ENCODE measurements around the gene DCLK1. TPM values are rescaled to one million over a fixed set of nuclear protein-coding genes. Genes with fewer than 3 reads are reported as not detected.

The DCLK1 gene
- total and polyA plus RNA-seq, 10 of the 15 experiments (the other 5 are each of a cell fraction or from before 2014, with no cell fraction given): not detected

DNA sequence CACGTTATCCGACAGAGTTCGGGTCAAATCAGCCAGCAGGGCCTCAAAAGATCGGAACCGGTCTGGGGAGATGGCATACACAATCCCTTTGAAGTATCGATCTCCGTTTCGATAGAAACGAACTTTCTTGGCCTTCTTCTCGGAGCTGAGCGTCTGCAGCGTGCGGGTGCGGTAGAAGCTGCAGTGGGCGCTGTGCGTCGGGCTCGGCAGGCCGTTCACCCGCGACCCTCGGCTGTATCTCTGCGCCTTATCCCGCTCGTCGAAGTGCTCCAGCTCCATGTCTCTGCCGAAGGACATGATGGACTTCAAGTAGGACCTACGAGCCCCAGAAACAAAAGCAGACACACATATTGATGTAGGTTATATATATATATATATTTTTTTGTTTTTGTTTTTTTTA lies 5.3 kb downstream of the DCLK1 start (continued):
- TF ChIP-seq, protein P1, sequence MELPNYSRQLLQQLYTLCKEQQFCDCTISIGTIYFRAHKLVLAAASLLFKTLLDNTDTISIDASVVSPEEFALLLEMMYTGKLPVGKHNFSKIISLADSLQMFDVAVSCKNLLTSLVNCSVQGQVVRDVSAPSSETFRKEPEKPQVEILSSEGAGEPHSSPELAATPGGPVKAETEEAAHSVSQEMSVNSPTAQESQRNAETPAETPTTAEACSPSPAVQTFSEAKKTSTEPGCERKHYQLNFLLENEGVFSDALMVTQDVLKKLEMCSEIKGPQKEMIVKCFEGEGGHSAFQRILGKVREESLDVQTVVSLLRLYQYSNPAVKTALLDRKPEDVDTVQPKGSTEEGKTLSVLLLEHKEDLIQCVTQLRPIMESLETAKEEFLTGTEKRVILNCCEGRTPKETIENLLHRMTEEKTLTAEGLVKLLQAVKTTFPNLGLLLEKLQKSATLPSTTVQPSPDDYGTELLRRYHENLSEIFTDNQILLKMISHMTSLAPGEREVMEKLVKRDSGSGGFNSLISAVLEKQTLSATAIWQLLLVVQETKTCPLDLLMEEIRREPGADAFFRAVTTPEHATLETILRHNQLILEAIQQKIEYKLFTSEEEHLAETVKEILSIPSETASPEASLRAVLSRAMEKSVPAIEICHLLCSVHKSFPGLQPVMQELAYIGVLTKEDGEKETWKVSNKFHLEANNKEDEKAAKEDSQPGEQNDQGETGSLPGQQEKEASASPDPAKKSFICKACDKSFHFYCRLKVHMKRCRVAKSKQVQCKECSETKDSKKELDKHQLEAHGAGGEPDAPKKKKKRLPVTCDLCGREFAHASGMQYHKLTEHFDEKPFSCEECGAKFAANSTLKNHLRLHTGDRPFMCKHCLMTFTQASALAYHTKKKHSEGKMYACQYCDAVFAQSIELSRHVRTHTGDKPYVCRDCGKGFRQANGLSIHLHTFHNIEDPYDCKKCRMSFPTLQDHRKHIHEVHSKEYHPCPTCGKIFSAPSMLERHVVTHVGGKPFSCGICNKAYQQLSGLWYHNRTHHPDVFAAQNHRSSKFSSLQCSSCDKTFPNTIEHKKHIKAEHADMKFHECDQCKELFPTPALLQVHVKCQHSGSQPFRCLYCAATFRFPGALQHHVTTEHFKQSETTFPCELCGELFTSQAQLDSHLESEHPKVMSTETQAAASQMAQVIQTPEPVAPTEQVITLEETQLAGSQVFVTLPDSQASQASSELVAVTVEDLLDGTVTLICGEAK (IDR thresholded peaks at IDR 0.05; ENCODE audit: borderline replicate concordance): no peak
- TF ChIP-seq WRNIP1 (IDR thresholded peaks at IDR 0.05; ENCODE audit: borderline replicate concordance, low read depth, low read length): no peak
- TF ChIP-seq SPI1 (IDR thresholded peaks at IDR 0.05; ENCODE audit: borderline replicate concordance, insufficient read depth, low read depth, low read length): no peak

DNA sequence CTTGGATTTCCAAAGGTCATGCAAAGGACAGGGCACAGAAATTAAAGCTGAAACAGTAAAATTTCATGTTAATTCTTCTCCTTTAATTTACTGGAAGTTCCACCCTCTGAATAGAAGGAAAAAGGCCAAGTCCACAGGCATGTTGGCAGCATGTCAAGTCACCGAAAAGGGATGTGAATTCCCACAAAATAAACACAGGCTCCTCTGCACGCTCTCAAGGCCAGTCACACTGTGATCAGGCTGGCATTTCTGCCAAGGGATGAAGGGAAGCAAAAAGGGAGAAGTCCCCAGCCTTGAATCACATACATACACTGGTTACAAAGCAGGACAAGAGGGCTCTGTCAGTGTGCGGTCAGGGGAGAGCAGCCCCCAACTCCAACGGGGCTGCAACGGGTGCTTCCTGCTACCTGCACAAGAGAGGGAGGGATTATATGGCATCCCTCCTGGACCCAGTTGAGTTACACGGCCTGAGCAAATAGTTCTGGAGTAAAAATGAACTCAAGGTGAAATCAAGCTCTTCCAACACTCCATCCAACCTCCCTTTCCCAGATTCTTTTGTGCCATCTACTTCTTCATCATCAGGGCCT lies 6.9 kb downstream of the DCLK1 start:
- no peaks in the 10 kb centered on the region for H3K4me1 ChIP-seq (ENCODE audit: control insufficient read depth, insufficient read depth, low read length)
- in situ Hi-C loops (cut with MboI): no loop called here
- no peak overlapping the region for H3K4me3 ChIP-seq
- no TSS peak for BruUV-seq (replicated peaks)
- ChIA-PET SMC1A (ENCODE audit: uncharacterized antibody, unreplicated experiment) (no interaction called here), POLR2A (no interaction called here), CTCF (no interaction called here), RAD21 (ENCODE audit: unreplicated experiment) (no interaction called here)
- 12% methylated on average over 6 of the region's 6 CpGs for WGBS (ENCODE audit: insufficient coverage, insufficient replicate concordance, low lambda C conversion rate, missing lambda C conversion rate)
- no peak overlapping the region for H3K9ac ChIP-seq (ENCODE audit: control insufficient read depth, insufficient read depth, low read length)
- no peaks in the 10 kb centered on the region for H3K36me3 ChIP-seq (ENCODE audit: control insufficient read depth in 2 of 2, insufficient read depth in 2 of 2, low read length in 1 of 2)
- H2AFZ ChIP-seq (ENCODE audit: control insufficient read depth, low read depth, low read length): no peak overlapping the region
- no peaks in the 10 kb centered on the region for H4K20me1 ChIP-seq (ENCODE audit: control insufficient read depth, insufficient read depth)
- FAIRE-seq: no peak
- no peaks in the 10 kb centered on the region for H3K27me3 ChIP-seq (replicated peaks in 1 of 2; ENCODE audit: control insufficient read depth in 2 of 2, insufficient read depth in 2 of 2, low read length in 1 of 2)
- no peaks in the 10 kb centered on the region; the same call in 2 of the 3 replicates for H3K9me3 ChIP-seq (replicated peaks; ENCODE audit: control insufficient read depth, insufficient read depth, low read length)
- H3K79me2 ChIP-seq (ENCODE audit: control insufficient read depth, insufficient read depth, low read length): no peaks in the 10 kb centered on the region
- no peak for ATAC-seq
- no peak overlapping the region for H3K27ac ChIP-seq (ENCODE audit: control insufficient read depth, insufficient read depth)
- no peak overlapping the region for H3K4me2 ChIP-seq (ENCODE audit: control insufficient read depth, insufficient read depth)
- intact Hi-C loops (cut with micrococcal nuclease; ENCODE audit: unreplicated experiment): no loop called here
- DNase-seq (ENCODE audit: low read depth, low spot score): no peak
- no peak for TF ChIP-seq BRCA1 (IDR thresholded peaks at IDR 0.05; ENCODE audit: low read depth, low read length)
- TF ChIP-seq, protein P2, sequence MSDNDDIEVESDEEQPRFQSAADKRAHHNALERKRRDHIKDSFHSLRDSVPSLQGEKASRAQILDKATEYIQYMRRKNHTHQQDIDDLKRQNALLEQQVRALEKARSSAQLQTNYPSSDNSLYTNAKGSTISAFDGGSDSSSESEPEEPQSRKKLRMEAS (IDR thresholded peaks at IDR 0.05; ENCODE audit: low read depth, low read length): no peak
- TF ChIP-seq NFIC (IDR thresholded peaks at IDR 0.05; ENCODE audit: low read depth, low read length): no peak
- no peak for TF ChIP-seq PAX8 (IDR thresholded peaks at IDR 0.05)
- no peak for TF ChIP-seq SMC3 (IDR thresholded peaks at IDR 0.05; ENCODE audit: borderline replicate concordance, low read length)
- no peak for TF ChIP-seq NR2C1 (IDR thresholded peaks at IDR 0.05)
- TF ChIP-seq, protein P3, sequence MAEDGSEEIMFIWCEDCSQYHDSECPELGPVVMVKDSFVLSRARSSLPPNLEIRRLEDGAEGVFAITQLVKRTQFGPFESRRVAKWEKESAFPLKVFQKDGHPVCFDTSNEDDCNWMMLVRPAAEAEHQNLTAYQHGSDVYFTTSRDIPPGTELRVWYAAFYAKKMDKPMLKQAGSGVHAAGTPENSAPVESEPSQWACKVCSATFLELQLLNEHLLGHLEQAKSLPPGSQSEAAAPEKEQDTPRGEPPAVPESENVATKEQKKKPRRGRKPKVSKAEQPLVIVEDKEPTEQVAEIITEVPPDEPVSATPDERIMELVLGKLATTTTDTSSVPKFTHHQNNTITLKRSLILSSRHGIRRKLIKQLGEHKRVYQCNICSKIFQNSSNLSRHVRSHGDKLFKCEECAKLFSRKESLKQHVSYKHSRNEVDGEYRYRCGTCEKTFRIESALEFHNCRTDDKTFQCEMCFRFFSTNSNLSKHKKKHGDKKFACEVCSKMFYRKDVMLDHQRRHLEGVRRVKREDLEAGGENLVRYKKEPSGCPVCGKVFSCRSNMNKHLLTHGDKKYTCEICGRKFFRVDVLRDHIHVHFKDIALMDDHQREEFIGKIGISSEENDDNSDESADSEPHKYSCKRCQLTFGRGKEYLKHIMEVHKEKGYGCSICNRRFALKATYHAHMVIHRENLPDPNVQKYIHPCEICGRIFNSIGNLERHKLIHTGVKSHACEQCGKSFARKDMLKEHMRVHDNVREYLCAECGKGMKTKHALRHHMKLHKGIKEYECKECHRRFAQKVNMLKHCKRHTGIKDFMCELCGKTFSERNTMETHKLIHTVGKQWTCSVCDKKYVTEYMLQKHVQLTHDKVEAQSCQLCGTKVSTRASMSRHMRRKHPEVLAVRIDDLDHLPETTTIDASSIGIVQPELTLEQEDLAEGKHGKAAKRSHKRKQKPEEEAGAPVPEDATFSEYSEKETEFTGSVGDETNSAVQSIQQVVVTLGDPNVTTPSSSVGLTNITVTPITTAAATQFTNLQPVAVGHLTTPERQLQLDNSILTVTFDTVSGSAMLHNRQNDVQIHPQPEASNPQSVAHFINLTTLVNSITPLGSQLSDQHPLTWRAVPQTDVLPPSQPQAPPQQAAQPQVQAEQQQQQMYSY (CRISPR knock-in tag; IDR thresholded peaks at IDR 0.05): no peak
- no peak for TF ChIP-seq EED (IDR thresholded peaks at IDR 0.05; ENCODE audit: low read depth)
- TF ChIP-seq, protein P4, sequence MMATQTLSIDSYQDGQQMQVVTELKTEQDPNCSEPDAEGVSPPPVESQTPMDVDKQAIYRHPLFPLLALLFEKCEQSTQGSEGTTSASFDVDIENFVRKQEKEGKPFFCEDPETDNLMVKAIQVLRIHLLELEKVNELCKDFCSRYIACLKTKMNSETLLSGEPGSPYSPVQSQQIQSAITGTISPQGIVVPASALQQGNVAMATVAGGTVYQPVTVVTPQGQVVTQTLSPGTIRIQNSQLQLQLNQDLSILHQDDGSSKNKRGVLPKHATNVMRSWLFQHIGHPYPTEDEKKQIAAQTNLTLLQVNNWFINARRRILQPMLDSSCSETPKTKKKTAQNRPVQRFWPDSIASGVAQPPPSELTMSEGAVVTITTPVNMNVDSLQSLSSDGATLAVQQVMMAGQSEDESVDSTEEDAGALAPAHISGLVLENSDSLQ (IDR thresholded peaks at IDR 0.05): no peak
